ENCODE measurements around the gene PNPLA7.
"Not testable (repeated sequence)": the region's sequence is repeated elsewhere in the genome, so short reads cannot be mapped to it uniquely, and the experiment has no call there.

PNPLA7 gene

GRCh38 chr9:137452006-137452760, 98.0 kb downstream of the PNPLA7 start:
- H3K27me3 ChIP-seq (ENCODE audit: control insufficient read depth in 5 of 5, insufficient read depth in 4 of 5, low read length in 5 of 5) = no peaks in the 10 kb centered on the region
- no peaks in the 10 kb centered on the region for H3K9me3 ChIP-seq (ENCODE audit: control insufficient read depth in 5 of 5, low read length in 5 of 5)
- H3K4me3 ChIP-seq (ENCODE audit: low read depth in 1 of 5, low read length in 5 of 5) = no peak overlapping the region
- peaks cover 0 to 36% (median 29%) of the 10 kb centered on the region in 5 donors for H3K4me1 ChIP-seq (ENCODE audit: control insufficient read depth in 5 of 5, insufficient read depth in 5 of 5, low read length in 5 of 5)
- H3K36me3 ChIP-seq (ENCODE audit: control insufficient read depth in 5 of 5, insufficient read depth in 5 of 5, low read length in 5 of 5) = peaks cover 0 to 29% (median 14%) of the 10 kb centered on the region in 5 donors
- no peak overlapping the region for H3K9ac ChIP-seq (ENCODE audit: low read length in 5 of 5)
- H3K27ac ChIP-seq (ENCODE audit: low read depth, low read length) = no peak overlapping the region

GRCh38 chr9:137451264-137452005, 98.8 kb downstream of the PNPLA7 start:
- not testable (repeated sequence) for H3K27ac ChIP-seq (ENCODE audit: low read depth, low read length); H3K9ac ChIP-seq (ENCODE audit: low read length in 5 of 5); H3K4me3 ChIP-seq (ENCODE audit: low read depth in 1 of 5, low read length in 5 of 5); H3K27me3 ChIP-seq (ENCODE audit: control insufficient read depth in 5 of 5, insufficient read depth in 4 of 5, low read length in 5 of 5); H3K9me3 ChIP-seq (ENCODE audit: control insufficient read depth in 5 of 5, low read length in 5 of 5)
- peaks cover 0 to 23% (median 11%) of the 10 kb centered on the region in 5 donors for H3K36me3 ChIP-seq (ENCODE audit: control insufficient read depth in 5 of 5, insufficient read depth in 5 of 5, low read length in 5 of 5)
- H3K4me1 ChIP-seq (ENCODE audit: control insufficient read depth in 5 of 5, insufficient read depth in 5 of 5, low read length in 5 of 5) = peaks cover 0 to 39% (median 25%) of the 10 kb centered on the region in 5 donors

- Histone ChIP-seq H3K4me1 (ENCODE audit: control insufficient read depth in 5 of 5, insufficient read depth in 5 of 5, low read length in 5 of 5) (peaks cover 0 to 40% (median 21%) of the 10 kb centered on the region in 5 donors), H3K36me3 (ENCODE audit: control insufficient read depth in 5 of 5, insufficient read depth in 5 of 5, low read length in 5 of 5) (peaks cover 0 to 22% (median 11%) of the 10 kb centered on the region in 5 donors)
- not testable (repeated sequence) for H3K9ac ChIP-seq (ENCODE audit: low read length in 5 of 5); H3K27me3 ChIP-seq (ENCODE audit: control insufficient read depth in 5 of 5, insufficient read depth in 4 of 5, low read length in 5 of 5); H3K9me3 ChIP-seq (ENCODE audit: control insufficient read depth in 5 of 5, low read length in 5 of 5); H3K27ac ChIP-seq (ENCODE audit: low read depth, low read length); H3K4me3 ChIP-seq (ENCODE audit: low read depth in 1 of 5, low read length in 5 of 5)
These were observed 99.5 kb downstream of the PNPLA7 start for GRCh38 chr9:137450539-137451222.

- Histone ChIP-seq H3K4me1 (ENCODE audit: control insufficient read depth in 5 of 5, insufficient read depth in 5 of 5, low read length in 5 of 5) (peaks cover 0 to 40% (median 25%) of the 10 kb centered on the region in 5 donors), H3K27me3 (ENCODE audit: control insufficient read depth in 5 of 5, insufficient read depth in 4 of 5, low read length in 5 of 5) (peaks cover 0 to 3% (median 0%) of the 10 kb centered on the region in 5 donors), H3K9ac (ENCODE audit: low read length in 5 of 5) (no peak overlapping the region), H3K36me3 (ENCODE audit: control insufficient read depth in 5 of 5, insufficient read depth in 5 of 5, low read length in 5 of 5) (peaks cover 0 to 22% (median 11%) of the 10 kb centered on the region in 5 donors), H3K9me3 (ENCODE audit: control insufficient read depth in 5 of 5, low read length in 5 of 5) (no peaks in the 10 kb centered on the region), H3K4me3 (ENCODE audit: low read depth in 1 of 5, low read length in 5 of 5) (no peak overlapping the region), H3K27ac (ENCODE audit: low read depth, low read length) (no peak overlapping the region)
These were observed 100.2 kb downstream of the PNPLA7 start for GRCh38 chr9:137449931-137450538.

- Histone ChIP-seq H3K4me1 (ENCODE audit: control insufficient read depth in 5 of 5, insufficient read depth in 5 of 5, low read length in 5 of 5) (peaks cover 0 to 32% (median 18%) of the 10 kb centered on the region in 5 donors), H3K27me3 (ENCODE audit: control insufficient read depth in 5 of 5, insufficient read depth in 4 of 5, low read length in 5 of 5) (peaks cover 0 to 3% (median 0%) of the 10 kb centered on the region in 5 donors), H3K9me3 (ENCODE audit: control insufficient read depth in 5 of 5, low read length in 5 of 5) (no peaks in the 10 kb centered on the region), H3K27ac (ENCODE audit: low read depth, low read length) (no peak overlapping the region), H3K36me3 (ENCODE audit: control insufficient read depth in 5 of 5, insufficient read depth in 5 of 5, low read length in 5 of 5) (peaks cover 0 to 22% (median 11%) of the 10 kb centered on the region in 5 donors), H3K4me3 (ENCODE audit: low read depth in 1 of 5, low read length in 5 of 5) (no peak overlapping the region), H3K9ac (ENCODE audit: low read length in 5 of 5) (no peak overlapping the region)
These were observed 100.9 kb downstream of the PNPLA7 start for GRCh38 chr9:137449081-137449844.

- Histone ChIP-seq H3K36me3 (ENCODE audit: control insufficient read depth in 5 of 5, insufficient read depth in 5 of 5, low read length in 5 of 5) (peaks cover 0 to 22% (median 11%) of the 10 kb centered on the region in 5 donors), H3K27me3 (ENCODE audit: control insufficient read depth in 5 of 5, insufficient read depth in 4 of 5, low read length in 5 of 5) (peaks cover 0 to 3% (median 0%) of the 10 kb centered on the region in 5 donors), H3K27ac (ENCODE audit: low read depth, low read length) (no peak overlapping the region), H3K9ac (ENCODE audit: low read length in 5 of 5) (no peak overlapping the region), H3K4me1 (ENCODE audit: control insufficient read depth in 5 of 5, insufficient read depth in 5 of 5, low read length in 5 of 5) (peaks cover 0 to 29% (median 15%) of the 10 kb centered on the region in 5 donors), H3K9me3 (ENCODE audit: control insufficient read depth in 5 of 5, low read length in 5 of 5) (no peaks in the 10 kb centered on the region), H3K4me3 (ENCODE audit: low read depth in 1 of 5, low read length in 5 of 5) (no peak overlapping the region)
These were observed 101.6 kb downstream of the PNPLA7 start for GRCh38 chr9:137448602-137448962.

GRCh38 chr9:137447722-137448601, 102.2 kb downstream of the PNPLA7 start:
- H3K27ac ChIP-seq (ENCODE audit: low read depth, low read length) = no peak overlapping the region
- H3K9ac ChIP-seq (ENCODE audit: low read length in 5 of 5) = no peak overlapping the region
- H3K9me3 ChIP-seq (ENCODE audit: control insufficient read depth in 5 of 5, low read length in 5 of 5) = no peaks in the 10 kb centered on the region

GRCh38 chr9:137446851-137447471, 103.2 kb downstream of the PNPLA7 start:
- Histone ChIP-seq H3K4me3 (ENCODE audit: low read depth in 1 of 5, low read length in 5 of 5) (no peak overlapping the region), H3K9me3 (ENCODE audit: control insufficient read depth in 5 of 5, low read length in 5 of 5) (peaks cover 0 to 2% (median 0%) of the 10 kb centered on the region in 5 donors), H3K27me3 (ENCODE audit: control insufficient read depth in 5 of 5, insufficient read depth in 4 of 5, low read length in 5 of 5) (peaks cover 0 to 3% (median 2%) of the 10 kb centered on the region in 5 donors), H3K36me3 (ENCODE audit: control insufficient read depth in 5 of 5, insufficient read depth in 5 of 5, low read length in 5 of 5) (peaks cover 0 to 17% (median 11%) of the 10 kb centered on the region in 5 donors), H3K27ac (ENCODE audit: low read depth, low read length) (no peak overlapping the region), H3K9ac (ENCODE audit: low read length in 5 of 5) (no peak overlapping the region), H3K4me1 (ENCODE audit: control insufficient read depth in 5 of 5, insufficient read depth in 5 of 5, low read length in 5 of 5) (peaks cover 0 to 24% (median 14%) of the 10 kb centered on the region in 5 donors)

More at GRCh38 chr9:137447722-137448601, 102.2 kb downstream of the PNPLA7 start:
- Histone ChIP-seq H3K4me3 (ENCODE audit: low read depth in 1 of 5, low read length in 5 of 5) (no peak overlapping the region), H3K4me1 (ENCODE audit: control insufficient read depth in 5 of 5, insufficient read depth in 5 of 5, low read length in 5 of 5) (peaks cover 0 to 24% (median 14%) of the 10 kb centered on the region in 5 donors), H3K27me3 (ENCODE audit: control insufficient read depth in 5 of 5, insufficient read depth in 4 of 5, low read length in 5 of 5) (peaks cover 0 to 3% (median 0%) of the 10 kb centered on the region in 5 donors), H3K36me3 (ENCODE audit: control insufficient read depth in 5 of 5, insufficient read depth in 5 of 5, low read length in 5 of 5) (peaks cover 0 to 20% (median 11%) of the 10 kb centered on the region in 5 donors)
